Measurements from ENCODE around the gene TBKBP1.

Gene TBKBP1

GRCh38 chr17:47724705-47725104, 30.7 kb downstream of the TBKBP1 start:
- Histone ChIP-seq H3K4me3 (ENCODE audit: low read depth, low read length) (no peak overlapping the region), H3K4me1 (ENCODE audit: control insufficient read depth, insufficient read depth, low read length) (peaks cover 2% of the 10 kb centered on the region), H3K36me3 (ENCODE audit: control insufficient read depth in 2 of 2, insufficient read depth in 1 of 2, low read length in 2 of 2) (no peaks in the 10 kb centered on the region), H3K27ac (ENCODE audit: extremely low read depth, low read depth, low read length) (no peak overlapping the region), H3K9me3 (ENCODE audit: control insufficient read depth, insufficient read depth, low read depth, low read length) (no peaks in the 10 kb centered on the region)
- ChIA-PET CTCF (interaction anchor here (0.6 to 1.5 kb wide), 5 partner anchors 8 to 353 kb away, joined by 3 to 4 read pairs (median 3); partner anchors contain the start of gene TBX21), POLR2A (interaction anchor here (0.8 kb wide), 1 partner anchor 8 kb away, joined by 3 read pairs; the partner anchor contains the start of gene TBX21)
- TF ChIP-seq ZNF335 (tag by site-specific recombination; conservative IDR thresholded peaks at IDR 0.05): 0 out of 2 replicates have a peak, but pooled peaks have one; percentile 23
- peak; percentile 65; the same call in 1 of the 2 replicates for TF ChIP-seq EGR2 (tag by site-specific recombination; IDR thresholded peaks at IDR 0.05; ENCODE audit: low read depth)
- TF ChIP-seq KLF8 (tag by site-specific recombination; IDR thresholded peaks at IDR 0.05): no peak
- TF ChIP-seq ZFHX2 (tag by site-specific recombination; conservative IDR thresholded peaks at IDR 0.05): peak; percentile 45

- Histone ChIP-seq H3K4me1 (ENCODE audit: control insufficient read depth, insufficient read depth, low read length) (peaks cover 2% of the 10 kb centered on the region), H3K36me3 (ENCODE audit: control insufficient read depth in 2 of 2, insufficient read depth in 1 of 2, low read length in 2 of 2) (no peaks in the 10 kb centered on the region), H3K9me3 (ENCODE audit: control insufficient read depth, insufficient read depth, low read depth, low read length) (no peaks in the 10 kb centered on the region), H3K4me3 (ENCODE audit: low read depth, low read length) (no peak overlapping the region), H3K27ac (ENCODE audit: extremely low read depth, low read depth, low read length) (no peak overlapping the region)
- ChIA-PET POLR2A (no interaction called here), CTCF (interaction anchor here (0.6 to 1.5 kb wide), 7 partner anchors 7 to 405 kb away, joined by 3 to 4 read pairs (median 3); partner anchors contain the start of gene TBX21)
- TF ChIP-seq HOXC10 (CRISPR knock-in tag; IDR thresholded peaks at IDR 0.05) (no peak), ZFP3 (tag by site-specific recombination; IDR thresholded peaks at IDR 0.05; ENCODE audit: low read depth) (no peak), FEZF1 (tag by site-specific recombination; IDR thresholded peaks at IDR 0.05) (no peak), REST (tag by site-specific recombination; IDR thresholded peaks at IDR 0.05) (peak; percentile 55)
Measured at GRCh38 chr17:47725446-47726111, 31.6 kb downstream of the TBKBP1 start.

DNA sequence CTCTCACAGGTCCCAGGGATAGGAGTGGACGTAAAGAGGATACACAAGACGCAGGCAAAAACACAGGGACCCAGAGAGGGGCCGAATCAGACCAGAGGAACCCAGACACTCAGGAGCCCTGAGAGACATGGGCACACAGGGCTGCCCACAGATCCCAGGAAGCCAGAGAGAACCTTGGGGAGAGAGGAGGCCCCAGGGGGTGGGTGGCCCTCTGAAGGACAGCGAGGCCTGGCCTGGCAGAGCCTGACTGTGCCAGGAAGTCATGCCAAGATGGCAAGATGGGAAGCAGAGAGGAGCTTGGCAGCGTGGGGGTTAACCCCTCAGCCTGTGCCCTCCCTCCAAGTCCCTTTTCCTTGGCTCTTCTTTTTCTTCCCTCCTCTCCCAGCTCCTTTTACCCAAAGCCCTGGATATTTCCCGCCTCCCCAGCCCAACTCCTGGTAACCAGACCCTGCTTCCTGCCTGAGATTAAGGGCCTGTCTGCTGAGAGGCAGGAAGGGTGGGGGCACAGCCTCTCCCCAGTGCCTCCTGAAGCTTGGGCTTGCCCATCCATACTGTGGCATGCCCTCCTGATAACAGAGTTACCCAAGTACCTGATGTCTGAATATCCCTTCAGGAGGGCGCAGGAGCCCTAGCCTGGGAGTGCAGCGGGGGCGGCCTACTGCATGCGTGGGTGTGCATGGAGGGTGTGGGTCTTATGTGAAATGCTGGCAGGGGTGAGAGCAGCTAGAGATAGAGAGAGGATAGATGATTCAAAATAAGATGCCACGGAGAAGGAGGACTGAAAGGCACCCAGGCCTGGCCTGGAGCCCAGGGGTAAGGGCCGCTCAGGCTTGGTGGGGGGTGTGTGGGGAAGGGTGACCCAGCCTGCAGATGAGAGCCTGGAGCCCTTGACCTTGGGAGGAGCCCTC, 33.1 kb downstream of the TBKBP1 start:
- Histone ChIP-seq H3K4me1 (ENCODE audit: control insufficient read depth, insufficient read depth, low read length) (no peaks in the 10 kb centered on the region), H3K9me3 (ENCODE audit: control insufficient read depth, insufficient read depth, low read depth, low read length) (no peaks in the 10 kb centered on the region), H3K36me3 (ENCODE audit: control insufficient read depth in 2 of 2, insufficient read depth in 1 of 2, low read length in 2 of 2) (no peaks in the 10 kb centered on the region), H3K4me3 (ENCODE audit: low read depth, low read length) (no peak overlapping the region), H3K27ac (ENCODE audit: extremely low read depth, low read depth, low read length) (no peak overlapping the region)
- POLR2A ChIA-PET: no interaction called here
- CTCF ChIA-PET: interaction anchor here (0.8 to 1.0 kb wide), 4 partner anchors 9 to 29 kb away, joined by 3 to 4 read pairs (median 4); no protein-coding TSS in a partner anchor
- no peak for TF ChIP-seq ZSCAN30 (tag by site-specific recombination; IDR thresholded peaks at IDR 0.05)
- no peak for TF ChIP-seq ZBTB7A (tag by site-specific recombination; IDR thresholded peaks at IDR 0.05; ENCODE audit: low read depth)
- peak; percentile 89 for TF ChIP-seq ZFHX2 (tag by site-specific recombination; conservative IDR thresholded peaks at IDR 0.05)
- TF ChIP-seq EGR2 (tag by site-specific recombination; IDR thresholded peaks at IDR 0.05; ENCODE audit: low read depth): peak; percentile 85
- 0 out of 2 replicates have a peak, but pooled peaks have one; percentile 20 for TF ChIP-seq SP2 (tag by site-specific recombination; IDR thresholded peaks at IDR 0.05)
- peak; percentile 55 for TF ChIP-seq ZNF341 (tag by site-specific recombination; IDR thresholded peaks at IDR 0.05; ENCODE audit: low read depth)

DNA sequence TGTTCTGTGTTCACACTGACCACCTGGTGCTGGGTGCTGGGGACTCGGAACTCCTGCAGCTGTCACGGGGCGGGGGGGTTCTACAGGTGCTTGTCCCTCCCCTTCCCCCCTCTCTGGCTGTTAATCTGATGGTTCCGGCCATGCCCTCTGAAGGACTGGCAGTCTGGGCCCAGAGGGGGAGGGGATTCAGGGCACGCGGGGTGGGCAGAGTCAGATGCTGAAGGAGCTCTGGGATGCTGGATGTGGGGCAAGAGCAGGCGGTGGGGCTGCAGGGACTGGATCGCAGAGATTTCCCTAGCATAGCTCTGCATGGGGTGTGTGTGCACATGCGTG, 33.7 kb downstream of the TBKBP1 start:
- H3K27ac ChIP-seq (ENCODE audit: extremely low read depth, low read depth, low read length): no peak overlapping the region
- H3K4me3 ChIP-seq (ENCODE audit: low read depth, low read length): no peak overlapping the region
- H3K36me3 ChIP-seq (ENCODE audit: control insufficient read depth in 2 of 2, insufficient read depth in 1 of 2, low read length in 2 of 2): no peaks in the 10 kb centered on the region
- no peaks in the 10 kb centered on the region for H3K4me1 ChIP-seq (ENCODE audit: control insufficient read depth, insufficient read depth, low read length)
- ChIA-PET POLR2A (no interaction called here), CTCF (interaction anchor here (1.0 kb wide), 1 partner anchor 14 kb away, joined by 4 read pairs; no protein-coding TSS in a partner anchor)
- TF ChIP-seq PRDM10 (tag by site-specific recombination; IDR thresholded peaks at IDR 0.05): peak; percentile 59
- no peak for TF ChIP-seq TCF7L2 (IDR thresholded peaks at IDR 0.05; ENCODE audit: borderline replicate concordance, low read depth, low read length)
- H3K9me3 ChIP-seq (ENCODE audit: control insufficient read depth, insufficient read depth, low read depth, low read length): no peaks in the 10 kb centered on the region
